ENCODE results near the gene ATP6V1F. TPM values are rescaled to one million over a fixed set of nuclear protein-coding genes. Genes with fewer than 3 reads are reported as not detected.

Gene ATP6V1F
- total RNA-seq, 1 donor from 2014 or later = 61.4 TPM

GRCh38 chr7:128853799-128854198 lies 8.9 kb upstream of the ATP6V1F start:
- Histone ChIP-seq H3K4me3 (no peak overlapping the region), H3K4me2 (no peak overlapping the region), H3K9me3 (ENCODE audit: low read depth) (no peaks in the 10 kb centered on the region), H3K36me3 (no peaks in the 10 kb centered on the region), H3K27ac (no peak overlapping the region), H3K4me1 (no peaks in the 10 kb centered on the region), H3K9ac (no peak overlapping the region), H4K20me1 (ENCODE audit: low read depth) (no peaks in the 10 kb centered on the region), H3F3A (ENCODE audit: low read depth) (no peaks in the 10 kb centered on the region), H3K79me2 (ENCODE audit: low read depth) (no peaks in the 10 kb centered on the region), H2AFZ (replicated peaks) (no peak overlapping the region), H3K27me3 (no peaks in the 10 kb centered on the region)
- Mint-ChIP-seq H3K4me3 (no peak overlapping the region), H3K27ac (no peak overlapping the region), H3K4me1 (no peaks in the 10 kb centered on the region), H3K27me3 (ENCODE audit: insufficient read depth, low read depth) (peaks cover 8% of the 10 kb centered on the region), H3K36me3 (no peaks in the 10 kb centered on the region), H3K9me3 (no peaks in the 10 kb centered on the region)
- DNase-seq (ENCODE audit: low spot score) = no peak
- TF ChIP-seq CTCF (IDR thresholded peaks at IDR 0.05) (no peak), EZH2phosphoT487 (IDR thresholded peaks at IDR 0.05) (no peak), EZH2 (IDR thresholded peaks at IDR 0.05) (no peak)

GRCh38 chr7:128854396-128854795 lies 8.3 kb upstream of the ATP6V1F start:
- no peak for DNase-seq (ENCODE audit: low spot score)
- H2AFZ ChIP-seq (replicated peaks) = no peak overlapping the region
- peaks cover 11% of the 10 kb centered on the region for H3K27me3 Mint-ChIP-seq (ENCODE audit: insufficient read depth, low read depth)
- H3K4me2 ChIP-seq = no peak overlapping the region
- H3K4me3 Mint-ChIP-seq = no peak overlapping the region
- no peaks in the 10 kb centered on the region for H3F3A ChIP-seq (ENCODE audit: low read depth)
- H3K36me3 Mint-ChIP-seq = no peaks in the 10 kb centered on the region
- no peak overlapping the region for H3K4me3 ChIP-seq
- no peak overlapping the region for H3K27ac ChIP-seq
- peaks cover 3% of the 10 kb centered on the region for H3K4me1 Mint-ChIP-seq
- no peaks in the 10 kb centered on the region for H3K4me1 ChIP-seq
- no peaks in the 10 kb centered on the region for H3K9me3 Mint-ChIP-seq
- no peaks in the 10 kb centered on the region for H3K9me3 ChIP-seq (ENCODE audit: low read depth)
- H3K79me2 ChIP-seq (ENCODE audit: low read depth) = no peaks in the 10 kb centered on the region
- TF ChIP-seq CTCF (IDR thresholded peaks at IDR 0.05) (no peak), EZH2phosphoT487 (IDR thresholded peaks at IDR 0.05) (no peak), EZH2 (IDR thresholded peaks at IDR 0.05) (no peak)
- H3K9ac ChIP-seq = no peak overlapping the region
- no peaks in the 10 kb centered on the region for H4K20me1 ChIP-seq (ENCODE audit: low read depth)
- no peaks in the 10 kb centered on the region for H3K36me3 ChIP-seq
- no peaks in the 10 kb centered on the region for H3K27me3 ChIP-seq
- H3K27ac Mint-ChIP-seq = no peak overlapping the region

GRCh38 chr7:128855559-128855958 lies 7.1 kb upstream of the ATP6V1F start:
- H3K4me1 ChIP-seq = no peaks in the 10 kb centered on the region
- Mint-ChIP-seq H3K36me3 (no peaks in the 10 kb centered on the region), H3K27me3 (ENCODE audit: insufficient read depth, low read depth) (peaks cover 12% of the 10 kb centered on the region), H3K27ac (no peak overlapping the region), H3K4me1 (peaks cover 9% of the 10 kb centered on the region), H3K9me3 (no peaks in the 10 kb centered on the region), H3K4me3 (no peak overlapping the region)
- no peaks in the 10 kb centered on the region for H3F3A ChIP-seq (ENCODE audit: low read depth)
- TF ChIP-seq EZH2 (IDR thresholded peaks at IDR 0.05) (no peak), EZH2phosphoT487 (IDR thresholded peaks at IDR 0.05) (no peak), CTCF (IDR thresholded peaks at IDR 0.05) (no peak)
- no peaks in the 10 kb centered on the region for H3K27me3 ChIP-seq
- H3K9ac ChIP-seq = no peak overlapping the region
- no peak for DNase-seq (ENCODE audit: low spot score)
- H3K4me2 ChIP-seq = no peak overlapping the region
- no peaks in the 10 kb centered on the region for H3K79me2 ChIP-seq (ENCODE audit: low read depth)
- no peak overlapping the region for H3K4me3 ChIP-seq
- H3K27ac ChIP-seq = no peak overlapping the region
- no peaks in the 10 kb centered on the region for H3K9me3 ChIP-seq (ENCODE audit: low read depth)
- H3K36me3 ChIP-seq = no peaks in the 10 kb centered on the region
- no peak overlapping the region for H2AFZ ChIP-seq (replicated peaks)
- no peaks in the 10 kb centered on the region for H4K20me1 ChIP-seq (ENCODE audit: low read depth)
